Karpas-422 (cell line): ENCODE results near the gene CDC123. TPM values are rescaled to one million over a fixed set of nuclear protein-coding genes. Genes with fewer than 3 reads are reported as not detected.
"Not testable (repeated sequence)": the region's sequence is repeated elsewhere in the genome, so short reads cannot be mapped to it uniquely, and the experiment has no call there.

Experiments used
- DNase-seq: peaks from one replicate; pipeline ENCODE4 v3.0.0-alpha.2; 2015
- H2AFZ ChIP-seq: fragments of 200-600 bp; sonication (generic); 2 replicates; pipeline ENCODE4 v1.6.1; 2014; ENCODE audit warnings: antibody characterized with exemption, low read length, mixed read lengths
- H3K27ac ChIP-seq: fragments of 200-600 bp; sonication (generic); 2 replicates; pipeline ENCODE4 v1.5.1; 2014; ENCODE audit warnings: mild to moderate bottlenecking, low read length, moderate library complexity
- H3K27me3 ChIP-seq: fragments of 200-600 bp; sonication (generic); 2 replicates; pipeline ENCODE4 v1.6.1; 2014; ENCODE audit warnings: low read length, mixed read lengths
- H3K36me3 ChIP-seq: fragments of 200-600 bp; sonication (generic); 2 replicates; pipeline ENCODE4 v1.6.1; 2014; ENCODE audit warnings: low read length, mixed read lengths; ENCODE audit not compliant: insufficient read depth
- H3K4me1 ChIP-seq: fragments of 200-600 bp; sonication (generic); 2 replicates; pipeline ENCODE4 v1.6.1; 2014; ENCODE audit warnings: mild to moderate bottlenecking, low read length, mixed read lengths
- H3K4me2 ChIP-seq: fragments of 200-600 bp; sonication (generic); 2 replicates; pipeline ENCODE4 v1.6.1; 2014; ENCODE audit warnings: low read length, low read depth, mild to moderate bottlenecking; ENCODE audit not compliant: poor library complexity, severe bottlenecking
- H3K4me3 ChIP-seq: fragments of 200-600 bp; sonication (generic); 2 replicates; pipeline ENCODE4 v1.5.1; 2014; ENCODE audit warnings: mild to moderate bottlenecking, antibody characterized with exemption, low read length, mixed read lengths
- H3K79me2 ChIP-seq: fragments of 200-600 bp; sonication (generic); 2 replicates; pipeline ENCODE4 v1.6.1; 2014; ENCODE audit warnings: mild to moderate bottlenecking, low read length, mixed read lengths
- H3K9ac ChIP-seq: fragments of 200-600 bp; sonication (generic); 2 replicates; pipeline ENCODE4 v1.6.0; 2014; ENCODE audit warnings: low read length
- H3K9me2 ChIP-seq: fragments of 200-600 bp; sonication (generic), shearing (Covaris generic); replicated peaks from 2 replicates; pipeline ENCODE4 v1.6.0; 2014; ENCODE audit warnings: mild to moderate bottlenecking, low read length, moderate library complexity; ENCODE audit not compliant: insufficient read depth
- H3K9me3 ChIP-seq: fragments of 300-700, 200-600 bp; sonication (generic); 2 replicates; pipeline ENCODE4 v1.6.1; 2014; ENCODE audit warnings: low read length, mixed read lengths
- H4K20me1 ChIP-seq: fragments of 200-600 bp; sonication (generic); 2 replicates; pipeline ENCODE4 v1.6.1; 2014; ENCODE audit warnings: mild to moderate bottlenecking, antibody characterized with exemption, low read length, low read depth; ENCODE audit not compliant: insufficient read depth
- total RNA-seq: library from RNA; depleted of rRNA; stranded (reverse); fragments of >200 nt; shearing (Covaris generic); gene quantifications from 2 replicates; pipeline ENCODE4 v1.2.3, GENCODE V29; 2014; ENCODE audit warnings: low replicate concordance

The CDC123 gene
- total RNA-seq, 1 experiment from 2014 or later, result 138 TPM

- H3K36me3 ChIP-seq, result peaks cover 38% of the 10 kb centered on the region
- not testable (repeated sequence) for H3K4me2 ChIP-seq, H3K27me3 ChIP-seq, H3K9me3 ChIP-seq, H3K4me1 ChIP-seq, H3K4me3 ChIP-seq, H3K9me2 ChIP-seq, H4K20me1 ChIP-seq, H2AFZ ChIP-seq, H3K9ac ChIP-seq, DNase-seq, H3K27ac ChIP-seq
- peaks cover 28% of the 10 kb centered on the region for H3K79me2 ChIP-seq
Observed at GRCh38 chr10:12226438-12226837, 30.4 kb downstream of the CDC123 start.

GRCh38 chr10:12228851-12229250, 32.9 kb downstream of the CDC123 start:
- Histone ChIP-seq H3K4me2 (no peak overlapping the region), H3K27me3 (no peaks in the 10 kb centered on the region), H3K9me2 (no peaks in the 10 kb centered on the region), H3K4me1 (no peaks in the 10 kb centered on the region), H4K20me1 (peaks cover 10% of the 10 kb centered on the region; the same call in 1 of the 2 replicates), H3K9me3 (no peaks in the 10 kb centered on the region), H3K27ac (no peak overlapping the region), H3K79me2 (peaks cover 11% of the 10 kb centered on the region), H2AFZ (no peak overlapping the region), H3K9ac (no peak overlapping the region), H3K4me3 (no peak overlapping the region), H3K36me3 (peaks cover 37% of the 10 kb centered on the region)
- DNase-seq, result no peak

- peaks cover 60% of the 10 kb centered on the region for H3K36me3 ChIP-seq
- not testable (repeated sequence) for H3K9ac ChIP-seq
Observed at GRCh38 chr10:12234687-12235086, 38.7 kb downstream of the CDC123 start.

GRCh38 chr10:12235116-12235694, 39.2 kb downstream of the CDC123 start:
- Histone ChIP-seq H3K9ac (no peak overlapping the region), H2AFZ (no peak overlapping the region), H3K4me2 (no peak overlapping the region), H3K4me1 (no peaks in the 10 kb centered on the region), H3K9me3 (no peaks in the 10 kb centered on the region), H3K27ac (no peak overlapping the region), H3K27me3 (no peaks in the 10 kb centered on the region), H3K4me3 (no peak overlapping the region), H3K79me2 (0 out of 2 replicates have a peak, but pooled peaks cover 8% of the 10 kb centered on the region), H3K36me3 (peaks cover 59% of the 10 kb centered on the region), H4K20me1 (peaks cover 6% of the 10 kb centered on the region), H3K9me2 (no peaks in the 10 kb centered on the region)
- DNase-seq, result no peak

More at GRCh38 chr10:12234687-12235086, 38.7 kb downstream of the CDC123 start:
- H3K4me1 ChIP-seq, H3K4me2 ChIP-seq, H4K20me1 ChIP-seq, H2AFZ ChIP-seq, H3K27ac ChIP-seq, H3K9me3 ChIP-seq, H3K79me2 ChIP-seq, H3K27me3 ChIP-seq, DNase-seq, H3K4me3 ChIP-seq, H3K9me2 ChIP-seq: not testable (repeated sequence)

- no peak overlapping the region for H3K27ac ChIP-seq
- no peaks in the 10 kb centered on the region for H3K9me2 ChIP-seq
- H2AFZ ChIP-seq, result no peak overlapping the region
- H3K27me3 ChIP-seq, result no peaks in the 10 kb centered on the region
- DNase-seq, result no peak
- peaks cover 61% of the 10 kb centered on the region for H3K36me3 ChIP-seq
- H3K9me3 ChIP-seq, result no peaks in the 10 kb centered on the region
- peaks cover 10% of the 10 kb centered on the region; the same call in 1 of the 2 replicates for H3K79me2 ChIP-seq
- H3K4me3 ChIP-seq, result no peak overlapping the region
- H3K4me2 ChIP-seq, result no peak overlapping the region
- peaks cover 12% of the 10 kb centered on the region for H4K20me1 ChIP-seq
- peaks cover 2% of the 10 kb centered on the region; the same call in 1 of the 2 replicates for H3K4me1 ChIP-seq
- H3K9ac ChIP-seq, result no peak overlapping the region
Observed at GRCh38 chr10:12235796-12236195, 39.8 kb downstream of the CDC123 start.

GRCh38 chr10:12237265-12238220, 41.6 kb downstream of the CDC123 start:
- no peak for DNase-seq
- Histone ChIP-seq H3K27me3 (no peaks in the 10 kb centered on the region), H3K27ac (no peak overlapping the region), H3K4me2 (no peak overlapping the region), H3K4me1 (peaks cover 19% of the 10 kb centered on the region), H3K9me2 (no peaks in the 10 kb centered on the region), H3K36me3 (peaks cover 59% of the 10 kb centered on the region), H4K20me1 (peaks cover 30% of the 10 kb centered on the region), H3K4me3 (no peak overlapping the region), H3K9me3 (no peaks in the 10 kb centered on the region), H3K9ac (no peak overlapping the region), H2AFZ (no peak overlapping the region), H3K79me2 (peaks cover 26% of the 10 kb centered on the region)

GRCh38 chr10:12238821-12239220, 42.8 kb downstream of the CDC123 start:
- H3K4me3 ChIP-seq, result no peak overlapping the region
- peaks cover 26% of the 10 kb centered on the region for H3K79me2 ChIP-seq
- no peaks in the 10 kb centered on the region for H3K27me3 ChIP-seq
- no peak overlapping the region for H3K27ac ChIP-seq
- peaks cover 52% of the 10 kb centered on the region for H3K36me3 ChIP-seq
- peaks cover 32% of the 10 kb centered on the region for H3K4me1 ChIP-seq
- no peak for DNase-seq
- H3K9me2 ChIP-seq, result no peaks in the 10 kb centered on the region
- no peak overlapping the region for H3K9ac ChIP-seq
- H2AFZ ChIP-seq, result no peak overlapping the region
- no peaks in the 10 kb centered on the region for H3K9me3 ChIP-seq
- H3K4me2 ChIP-seq, result no peak overlapping the region
- peaks cover 41% of the 10 kb centered on the region for H4K20me1 ChIP-seq

- peaks cover 60% of the 10 kb centered on the region for H4K20me1 ChIP-seq
- H3K27ac ChIP-seq, result no peak overlapping the region
- peaks cover 47% of the 10 kb centered on the region for H3K36me3 ChIP-seq
- H3K9ac ChIP-seq, result no peak overlapping the region
- no peaks in the 10 kb centered on the region for H3K9me2 ChIP-seq
- peaks cover 24% of the 10 kb centered on the region for H3K79me2 ChIP-seq
- no peak overlapping the region for H3K4me3 ChIP-seq
- no peak overlapping the region for H2AFZ ChIP-seq
- H3K4me2 ChIP-seq, result no peak overlapping the region
- peaks cover 36% of the 10 kb centered on the region for H3K4me1 ChIP-seq
- no peak for DNase-seq
- no peaks in the 10 kb centered on the region for H3K9me3 ChIP-seq
- H3K27me3 ChIP-seq, result no peaks in the 10 kb centered on the region
Observed at GRCh38 chr10:12241810-12242529, 46.0 kb downstream of the CDC123 start.
